Suprapubic skin (tissue), 4 donors: ENCODE results near the gene TAF9B.

Experiments used
- CTCF ChIP-seq, 2 donors: fragments of 200-600 bp in 1 of 2; fragments of 450-650 bp in 1 of 2; sonication (generic) in 1 of 2; IDR thresholded peaks; one replicate each; pipeline ENCODE4 v1.5.1; 2016 to 2019; ENCODE audit warnings: antibody characterized with exemption in 2 of 2, mild to moderate bottlenecking in 1 of 2, moderate library complexity in 1 of 2
- EP300 ChIP-seq: sonication (generic); formaldehyde crosslinking; IDR thresholded peaks from one replicate; pipeline ENCODE4 v1.6.1; 2017; ENCODE audit warnings: antibody characterized with exemption
- POLR2A ChIP-seq, 2 donors: fragments of 450-650 bp; IDR thresholded peaks; one replicate each; pipeline ENCODE4 v1.6.1; 2017; ENCODE audit warnings: antibody characterized with exemption in 2 of 2, mild to moderate bottlenecking in 2 of 2, moderate library complexity in 2 of 2
- POLR2AphosphoS5 ChIP-seq, 3 donors: sonication (generic); formaldehyde crosslinking; IDR thresholded peaks; one replicate each; pipeline ENCODE4 v1.6.1; 2017; ENCODE audit warnings: antibody characterized with exemption in 3 of 3

- no peak for TF ChIP-seq CTCF (IDR thresholded peaks at IDR 0.05)
- TF ChIP-seq POLR2A (IDR thresholded peaks at IDR 0.05): no peak
- TF ChIP-seq POLR2AphosphoS5 (IDR thresholded peaks at IDR 0.05): no peak
- TF ChIP-seq EP300: no peak
Observed at GRCh38 chrX:78139160-78140123, at the start of gene TAF9B.
